HUES6 (cell line): ENCODE measurements around the gene VCPKMT.

Experiments used
- H3K27ac ChIP-seq: 2 replicates; pipeline ENCODE4 v1.7.0; 2013; ENCODE audit warnings: low read depth, mild to moderate bottlenecking, low read length, inconsistent platforms
- H3K27me3 ChIP-seq: 2 replicates; pipeline ENCODE4 v1.6.1; 2013; ENCODE audit warnings: low read length; ENCODE audit not compliant: control insufficient read depth, insufficient read depth
- H3K36me3 ChIP-seq: 2 replicates; pipeline ENCODE4 v1.6.1; 2013; ENCODE audit warnings: low read length; ENCODE audit not compliant: control insufficient read depth, insufficient read depth
- H3K4me1 ChIP-seq: 2 replicates; pipeline ENCODE4 v1.6.1; 2013; ENCODE audit warnings: low read length; ENCODE audit not compliant: control insufficient read depth, insufficient read depth
- H3K4me3 ChIP-seq: 2 replicates; pipeline ENCODE4 v1.5.1; 2013; ENCODE audit warnings: low read depth, low read length
- H3K9ac ChIP-seq: one replicate; pipeline ENCODE4 v1.6.1; 2013; ENCODE audit warnings: mild to moderate bottlenecking, low read length
- H3K9me3 ChIP-seq: 2 replicates; pipeline ENCODE4 v1.6.1; 2013; ENCODE audit warnings: low read depth, low read length; ENCODE audit not compliant: control insufficient read depth, insufficient read depth

VCPKMT gene

GRCh38 chr14:50092006-50092555 lies 24.3 kb downstream of the VCPKMT start:
- Histone ChIP-seq H3K27ac (no peak overlapping the region), H3K9me3 (no peaks in the 10 kb centered on the region), H3K27me3 (no peaks in the 10 kb centered on the region), H3K36me3 (no peaks in the 10 kb centered on the region), H3K4me3 (no peak overlapping the region), H3K4me1 (peaks cover 10% of the 10 kb centered on the region; the same call in 1 of the 2 replicates), H3K9ac (no peak overlapping the region)

- Histone ChIP-seq H3K4me3 (no peak overlapping the region), H3K9ac (no peak overlapping the region), H3K27ac (no peak overlapping the region), H3K9me3 (no peaks in the 10 kb centered on the region), H3K36me3 (no peaks in the 10 kb centered on the region), H3K27me3 (no peaks in the 10 kb centered on the region), H3K4me1 (peaks cover 10% of the 10 kb centered on the region; the same call in 1 of the 2 replicates)
Observed at GRCh38 chr14:50091240-50091913, 25.0 kb downstream of the VCPKMT start.

DNA sequence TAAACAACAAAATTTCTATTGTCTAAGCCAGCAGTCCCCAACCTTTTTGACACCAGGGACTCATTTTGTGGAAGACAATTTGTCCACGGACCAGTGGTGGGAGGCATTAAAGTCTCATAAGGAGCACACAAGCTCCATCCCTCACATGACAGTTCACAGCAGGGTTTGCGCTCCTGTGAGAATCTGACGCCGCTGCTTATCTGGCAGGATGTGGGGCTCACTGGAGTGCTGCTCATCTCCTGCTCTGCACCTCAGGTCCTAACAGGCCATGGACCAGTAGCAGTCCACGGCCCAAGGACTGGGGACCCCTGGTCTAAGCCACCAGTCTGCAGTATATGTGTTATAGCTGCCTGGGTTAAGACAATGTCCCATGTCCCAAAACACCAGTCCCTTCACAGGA lies 27.2 kb downstream of the VCPKMT start:
- Histone ChIP-seq H3K4me1 (peaks cover 17% of the 10 kb centered on the region), H3K27ac (no peak overlapping the region), H3K9me3 (no peaks in the 10 kb centered on the region), H3K27me3 (no peaks in the 10 kb centered on the region), H3K4me3 (no peak overlapping the region), H3K36me3 (no peaks in the 10 kb centered on the region), H3K9ac (no peak overlapping the region)

DNA sequence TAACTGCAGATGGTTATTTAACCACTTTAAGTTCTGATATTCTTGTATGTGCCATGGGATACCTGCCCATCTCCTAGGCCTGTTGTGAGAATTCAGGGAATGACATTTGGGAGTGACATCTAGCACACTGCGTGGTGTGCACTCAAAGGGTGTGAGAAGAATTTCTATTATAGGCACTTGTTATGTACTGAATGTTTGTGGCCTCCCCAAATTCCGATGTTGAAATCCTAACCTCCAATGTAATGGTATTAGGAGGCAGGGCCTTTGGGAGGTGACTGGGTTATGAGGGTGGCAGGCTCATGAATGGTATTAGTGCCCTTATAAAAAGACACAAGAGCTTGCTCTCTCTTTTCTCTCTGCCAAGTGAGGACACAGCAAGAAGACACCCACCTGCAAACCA lies 27.6 kb downstream of the VCPKMT start:
- no peaks in the 10 kb centered on the region for H3K9me3 ChIP-seq
- peaks cover 17% of the 10 kb centered on the region for H3K4me1 ChIP-seq
- no peak overlapping the region for H3K27ac ChIP-seq
- H3K9ac ChIP-seq: no peak overlapping the region
- no peak overlapping the region for H3K4me3 ChIP-seq
- H3K36me3 ChIP-seq: no peaks in the 10 kb centered on the region
- H3K27me3 ChIP-seq: no peaks in the 10 kb centered on the region

- H3K27me3 ChIP-seq: no peaks in the 10 kb centered on the region
- no peaks in the 10 kb centered on the region for H3K9me3 ChIP-seq
- no peak overlapping the region for H3K4me3 ChIP-seq
- no peaks in the 10 kb centered on the region for H3K36me3 ChIP-seq
- no peak overlapping the region for H3K9ac ChIP-seq
- H3K4me1 ChIP-seq: peaks cover 17% of the 10 kb centered on the region
- H3K27ac ChIP-seq: no peak overlapping the region
Observed at GRCh38 chr14:50088117-50088515, 28.3 kb downstream of the VCPKMT start.

DNA sequence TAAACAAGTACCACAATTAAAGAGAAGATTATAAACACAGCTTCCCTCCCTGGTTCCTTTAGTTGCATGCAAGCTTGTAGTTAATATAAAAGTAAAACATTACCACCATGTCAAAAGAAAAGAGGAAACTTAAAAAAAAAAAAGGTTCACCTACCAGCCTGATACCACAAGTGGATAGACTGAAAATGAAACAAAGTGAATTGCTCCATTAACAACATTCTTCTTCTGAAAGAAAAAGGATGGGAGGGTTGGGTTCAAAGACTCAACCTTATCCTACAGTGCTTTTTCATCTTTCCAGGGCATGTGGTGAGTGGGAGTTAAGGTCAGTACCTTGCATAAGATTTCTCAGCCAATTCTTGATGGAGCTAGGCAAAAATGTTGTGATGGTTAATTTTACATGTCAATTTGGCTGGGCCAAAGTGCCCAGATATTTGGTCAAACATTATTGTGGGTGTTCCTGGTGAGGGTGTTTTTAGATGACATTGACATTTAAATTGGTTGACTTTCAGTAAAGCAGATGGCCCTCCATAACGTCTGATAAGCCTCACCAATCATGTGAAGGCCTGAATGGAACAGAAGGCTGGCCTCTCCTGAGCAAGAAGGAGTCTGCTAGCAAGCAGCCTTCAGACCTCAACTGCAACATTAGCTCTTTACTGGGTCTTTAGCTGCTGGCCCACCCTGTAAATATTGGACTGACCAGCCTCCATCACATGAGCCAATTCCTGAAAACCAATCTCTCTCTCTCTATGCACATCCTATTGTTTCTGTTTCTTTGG lies 28.8 kb downstream of the VCPKMT start:
- Histone ChIP-seq H3K4me3 (no peak overlapping the region), H3K27ac (no peak overlapping the region), H3K27me3 (no peaks in the 10 kb centered on the region)

DNA sequence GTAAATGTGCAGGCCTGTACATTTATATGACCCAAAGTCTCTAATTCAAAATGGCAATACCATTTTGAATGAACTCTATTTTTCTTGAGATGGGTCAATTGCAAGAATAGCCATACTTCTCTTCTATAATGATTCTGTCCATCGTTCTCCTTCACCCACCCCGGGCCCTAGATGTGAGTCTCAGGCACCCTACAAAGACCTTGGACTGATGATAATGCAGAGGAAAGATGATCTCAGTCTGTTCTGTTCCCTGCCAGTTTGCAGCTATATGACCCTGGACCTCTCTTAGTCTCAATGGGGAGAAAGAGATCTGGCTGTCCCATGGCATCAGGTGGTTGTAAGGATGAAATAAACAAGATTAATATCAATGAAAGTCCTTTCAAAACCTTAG lies 30.1 kb downstream of the VCPKMT start:
- no peak overlapping the region for H3K27ac ChIP-seq
- H3K27me3 ChIP-seq: no peaks in the 10 kb centered on the region
- H3K36me3 ChIP-seq: no peaks in the 10 kb centered on the region
- H3K9me3 ChIP-seq: no peaks in the 10 kb centered on the region
- no peak overlapping the region for H3K9ac ChIP-seq
- H3K4me3 ChIP-seq: no peak overlapping the region
- peaks cover 16% of the 10 kb centered on the region for H3K4me1 ChIP-seq

More for the DNA sequence above, 28.8 kb downstream of the VCPKMT start:
- Histone ChIP-seq H3K4me1 (peaks cover 17% of the 10 kb centered on the region), H3K36me3 (no peaks in the 10 kb centered on the region), H3K9me3 (no peaks in the 10 kb centered on the region), H3K9ac (no peak overlapping the region)

- Histone ChIP-seq H3K9ac (no peak overlapping the region), H3K4me1 (peaks cover 20% of the 10 kb centered on the region), H3K27me3 (no peaks in the 10 kb centered on the region), H3K36me3 (no peaks in the 10 kb centered on the region), H3K9me3 (no peaks in the 10 kb centered on the region), H3K27ac (no peak overlapping the region), H3K4me3 (no peak overlapping the region)
Observed at GRCh38 chr14:50085570-50086320, 30.6 kb downstream of the VCPKMT start.

DNA sequence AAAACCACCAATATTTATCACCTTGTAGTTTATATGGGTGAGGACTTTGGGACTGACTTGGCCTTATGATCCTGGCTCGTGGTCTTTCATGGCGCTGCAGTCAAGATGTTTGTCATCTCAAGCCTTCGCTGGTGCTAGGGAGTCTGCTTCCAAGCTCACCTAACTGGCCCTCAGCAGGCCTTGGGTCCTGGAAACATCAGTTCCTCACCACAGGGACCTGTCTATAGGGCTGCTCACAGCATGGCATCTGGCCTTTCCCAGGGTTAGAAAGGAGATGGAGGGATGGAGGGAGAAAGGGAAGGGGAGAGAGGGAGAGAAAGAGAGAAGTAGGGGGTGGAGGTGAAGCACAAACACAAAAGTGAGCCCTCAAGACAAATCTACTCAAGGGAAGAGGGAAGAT lies 31.7 kb downstream of the VCPKMT start:
- no peaks in the 10 kb centered on the region for H3K27me3 ChIP-seq
- no peaks in the 10 kb centered on the region for H3K9me3 ChIP-seq
- H3K36me3 ChIP-seq: no peaks in the 10 kb centered on the region
- H3K4me3 ChIP-seq: no peak overlapping the region
- no peak overlapping the region for H3K9ac ChIP-seq
- peaks cover 20% of the 10 kb centered on the region for H3K4me1 ChIP-seq
- no peak overlapping the region for H3K27ac ChIP-seq

DNA sequence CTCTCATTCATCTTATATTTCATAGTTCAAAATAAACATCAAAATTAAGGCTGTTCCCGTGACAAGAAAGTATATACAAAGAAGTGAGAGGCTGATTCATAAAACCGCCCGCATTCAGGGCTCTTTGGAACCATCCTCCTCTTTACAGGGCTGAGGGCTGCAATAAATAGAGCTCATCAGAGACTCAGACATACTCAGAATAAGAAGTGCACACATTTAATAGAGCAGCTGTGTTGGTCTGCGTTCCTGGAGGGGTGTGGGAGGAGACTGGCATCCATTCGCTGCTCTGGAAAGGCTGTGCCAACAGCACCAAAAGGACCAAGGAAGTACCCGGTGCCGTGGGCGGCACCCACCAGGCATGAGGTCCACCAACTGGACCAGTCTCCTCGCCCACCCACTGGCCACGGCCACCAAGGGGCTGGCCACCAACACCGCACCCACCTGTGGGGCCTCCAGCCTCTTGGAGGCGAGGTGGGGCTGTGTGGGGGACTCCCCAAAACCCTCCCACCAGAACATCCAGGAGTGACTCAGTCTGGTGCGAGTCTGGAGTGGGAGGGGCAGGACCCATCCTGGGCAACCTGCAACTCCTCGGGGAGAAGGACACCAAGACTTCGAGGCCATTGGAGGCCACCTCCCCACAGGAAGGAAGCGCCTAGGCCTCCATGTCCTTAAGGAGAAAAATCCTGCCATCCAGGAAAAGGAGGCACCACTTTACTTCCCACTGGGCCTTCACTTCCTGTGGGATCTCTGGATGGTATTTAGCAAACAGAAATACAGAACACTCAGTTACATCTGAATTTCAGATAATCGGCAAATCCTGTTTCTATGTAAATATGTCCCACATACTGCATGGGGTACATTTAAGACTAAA lies 32.7 kb downstream of the VCPKMT start:
- Histone ChIP-seq H3K9me3 (no peaks in the 10 kb centered on the region), H3K4me1 (peaks cover 20% of the 10 kb centered on the region), H3K36me3 (no peaks in the 10 kb centered on the region), H3K27me3 (no peaks in the 10 kb centered on the region), H3K9ac (no peak overlapping the region), H3K4me3 (no peak overlapping the region), H3K27ac (no peak overlapping the region)
